Neural progenitor cell (in vitro differentiated cells): ENCODE measurements around the gene FAM162B. TPM values are rescaled to one million over a fixed set of nuclear protein-coding genes. Genes with fewer than 3 reads are reported as not detected.

Source experiments
- DNase-seq: peaks from one replicate; pipeline ENCODE4 v3.0.0-alpha.2; 2016; ENCODE audit warnings: low spot score
- H2AFZ ChIP-seq: fragments of 200-600 bp; sonication (generic); replicated peaks from 2 replicates; pipeline ENCODE4 v1.6.1; 2016; ENCODE audit warnings: antibody characterized with exemption
- H3F3A ChIP-seq: fragments of 200-600 bp; sonication (generic); 2 replicates; pipeline ENCODE4 v1.6.1; 2016; ENCODE audit warnings: antibody characterized with exemption, low read depth
- H3K27ac ChIP-seq: fragments of 200-600 bp; sonication (generic); 2 replicates; pipeline ENCODE4 v1.5.1; 2016; ENCODE audit warnings: mild to moderate bottlenecking
- H3K27me3 ChIP-seq: fragments of 200-600 bp; sonication (generic); 2 replicates; pipeline ENCODE4 v1.6.1; 2016; ENCODE audit warnings: mild to moderate bottlenecking, moderate library complexity
- H3K36me3 ChIP-seq: fragments of 200-600 bp; sonication (generic); 2 replicates; pipeline ENCODE4 v1.5.1; 2016
- H3K4me1 ChIP-seq: fragments of 200-600 bp; sonication (generic); 2 replicates; pipeline ENCODE4 v1.6.1; 2016; ENCODE audit warnings: mixed run types
- H3K4me2 ChIP-seq: fragments of 200-600 bp; sonication (generic); 2 replicates; pipeline ENCODE4 v1.6.1; 2016
- H3K4me3 ChIP-seq: fragments of 200-600 bp; sonication (generic); 2 replicates; pipeline ENCODE4 v1.5.1; 2016
- H3K79me2 ChIP-seq: fragments of 200-600 bp; sonication (generic); 2 replicates; pipeline ENCODE4 v1.6.1; 2016; ENCODE audit warnings: low read depth
- H3K9ac ChIP-seq: fragments of 200-600 bp; sonication (generic); 2 replicates; pipeline ENCODE4 v1.6.1; 2016
- H3K9me3 ChIP-seq: fragments of 200-600 bp; sonication (generic); 2 replicates; pipeline ENCODE4 v1.5.1; 2016; ENCODE audit warnings: low read depth
- H4K20me1 ChIP-seq: fragments of 200-600 bp; sonication (generic); 2 replicates; pipeline ENCODE4 v1.6.1; 2016; ENCODE audit warnings: low read depth
- H3K27ac Mint-ChIP-seq: 3 replicates; pipeline ENCODE4 v1.8.0; 2021; ENCODE audit warnings: mixed read lengths
- H3K27me3 Mint-ChIP-seq: 2 replicates; pipeline ENCODE4 v1.8.0; 2022; ENCODE audit warnings: low read depth, mild to moderate bottlenecking, inconsistent platforms, moderate library complexity, mixed read lengths; ENCODE audit not compliant: insufficient read depth
- H3K36me3 Mint-ChIP-seq: 3 replicates; pipeline ENCODE4 v1.8.0; 2021; ENCODE audit warnings: mixed read lengths
- H3K4me1 Mint-ChIP-seq: 3 replicates; pipeline ENCODE4 v1.8.0; 2021; ENCODE audit warnings: mixed read lengths
- H3K4me3 Mint-ChIP-seq: 3 replicates; pipeline ENCODE4 v1.8.0; 2021; ENCODE audit warnings: mild to moderate bottlenecking, moderate library complexity, mixed read lengths
- H3K9me3 Mint-ChIP-seq: 3 replicates; pipeline ENCODE4 v1.8.0; 2020; ENCODE audit warnings: mixed read lengths
- CTCF ChIP-seq: fragments of 200-600 bp; sonication (generic); IDR thresholded peaks from 2 replicates; pipeline ENCODE4 v1.5.1; 2017; ENCODE audit warnings: antibody characterized with exemption, mild to moderate bottlenecking
- EZH2 ChIP-seq: fragments of 200-600 bp; sonication (generic); IDR thresholded peaks from 2 replicates; pipeline ENCODE4 v1.6.1; 2017; ENCODE audit warnings: antibody characterized with exemption, mild to moderate bottlenecking, moderate library complexity
- EZH2phosphoT487 ChIP-seq: fragments of 200-600 bp; sonication (generic); IDR thresholded peaks from 2 replicates; pipeline ENCODE4 v1.6.1; 2017; ENCODE audit warnings: antibody characterized with exemption
- total RNA-seq: library from RNA; depleted of rRNA; stranded (reverse); fragments of >200 nt; gene quantifications from 2 replicates; pipeline ENCODE4 v1.2.3, GENCODE V29; 2015; ENCODE audit warnings: low replicate concordance

Gene FAM162B
- total RNA-seq, 1 donor from 2014 or later = 0.28 TPM

DNA sequence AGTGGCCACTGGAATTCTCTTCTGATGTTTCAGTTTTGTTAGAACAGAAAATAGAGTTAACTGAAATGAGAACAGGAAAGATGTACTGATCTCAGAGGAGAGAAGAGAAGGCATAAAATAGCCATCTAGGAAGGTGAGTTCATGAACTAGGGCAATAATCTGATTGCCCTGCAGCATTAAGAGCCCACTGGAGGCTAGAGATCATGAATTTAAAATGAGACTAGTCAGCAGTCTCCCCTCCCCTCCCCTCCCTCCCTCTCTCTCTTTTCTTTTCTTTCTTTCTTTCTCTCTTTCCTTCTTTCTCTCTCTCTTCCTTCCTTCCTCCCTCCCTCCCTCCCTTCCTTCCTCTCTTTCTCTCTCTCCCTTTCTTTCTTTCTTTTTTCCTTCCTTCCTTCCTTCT is 34.4 kb upstream of the FAM162B start:
- Histone ChIP-seq H3K79me2 (no peaks in the 10 kb centered on the region), H3K36me3 (no peaks in the 10 kb centered on the region), H3K27me3 (no peaks in the 10 kb centered on the region), H2AFZ (no peak overlapping the region), H3K27ac (no peak overlapping the region), H3K4me2 (no peak overlapping the region), H3F3A (no peaks in the 10 kb centered on the region), H3K9ac (no peak overlapping the region), H3K4me3 (no peak overlapping the region), H4K20me1 (no peaks in the 10 kb centered on the region), H3K4me1 (peaks cover 9% of the 10 kb centered on the region), H3K9me3 (no peaks in the 10 kb centered on the region)
- Mint-ChIP-seq H3K4me1 (peaks cover 9% of the 10 kb centered on the region), H3K27ac (no peak overlapping the region), H3K36me3 (no peaks in the 10 kb centered on the region), H3K4me3 (no peak overlapping the region), H3K27me3 (no peaks in the 10 kb centered on the region), H3K9me3 (no peaks in the 10 kb centered on the region)
- TF ChIP-seq CTCF (no peak), EZH2 (no peak), EZH2phosphoT487 (no peak)
- no peak for DNase-seq

- Histone ChIP-seq H3K4me3 (no peak overlapping the region), H3K36me3 (no peaks in the 10 kb centered on the region), H3F3A (no peaks in the 10 kb centered on the region), H3K9me3 (no peaks in the 10 kb centered on the region), H4K20me1 (no peaks in the 10 kb centered on the region), H2AFZ (no peak overlapping the region), H3K27ac (no peak overlapping the region), H3K27me3 (no peaks in the 10 kb centered on the region), H3K4me1 (no peaks in the 10 kb centered on the region), H3K79me2 (no peaks in the 10 kb centered on the region), H3K4me2 (no peak overlapping the region), H3K9ac (no peak overlapping the region)
- H3K36me3 Mint-ChIP-seq = no peaks in the 10 kb centered on the region
- no peak for TF ChIP-seq EZH2
- no peak for TF ChIP-seq EZH2phosphoT487
- no peak for TF ChIP-seq CTCF
- H3K27ac Mint-ChIP-seq = no peak overlapping the region
- no peaks in the 10 kb centered on the region for H3K9me3 Mint-ChIP-seq
- H3K4me1 Mint-ChIP-seq = no peaks in the 10 kb centered on the region
- no peaks in the 10 kb centered on the region for H3K27me3 Mint-ChIP-seq
- no peak for DNase-seq
- no peak overlapping the region for H3K4me3 Mint-ChIP-seq
Observed at GRCh38 chr6:116797585-116797984, 32.1 kb upstream of the FAM162B start.

GRCh38 chr6:116793224-116793623 is 27.7 kb upstream of the FAM162B start:
- Histone ChIP-seq H4K20me1 (no peaks in the 10 kb centered on the region), H3K4me1 (no peaks in the 10 kb centered on the region), H2AFZ (no peak overlapping the region), H3K36me3 (no peaks in the 10 kb centered on the region), H3K9ac (no peak overlapping the region), H3K27me3 (no peaks in the 10 kb centered on the region), H3K9me3 (no peaks in the 10 kb centered on the region), H3K27ac (no peak overlapping the region), H3K4me2 (no peak overlapping the region), H3K4me3 (no peak overlapping the region), H3K79me2 (no peaks in the 10 kb centered on the region), H3F3A (no peaks in the 10 kb centered on the region)
- no peaks in the 10 kb centered on the region for H3K27me3 Mint-ChIP-seq
- DNase-seq = no peak
- no peaks in the 10 kb centered on the region for H3K36me3 Mint-ChIP-seq
- H3K27ac Mint-ChIP-seq = no peak overlapping the region
- H3K9me3 Mint-ChIP-seq = no peaks in the 10 kb centered on the region
- no peak for TF ChIP-seq EZH2
- no peaks in the 10 kb centered on the region for H3K4me1 Mint-ChIP-seq
- H3K4me3 Mint-ChIP-seq = no peak overlapping the region

- Histone ChIP-seq H4K20me1 (no peaks in the 10 kb centered on the region), H3F3A (no peaks in the 10 kb centered on the region), H3K9ac (no peak overlapping the region), H3K36me3 (no peaks in the 10 kb centered on the region), H2AFZ (no peak overlapping the region), H3K9me3 (no peaks in the 10 kb centered on the region), H3K4me2 (no peak overlapping the region), H3K27me3 (no peaks in the 10 kb centered on the region), H3K4me1 (no peaks in the 10 kb centered on the region), H3K79me2 (no peaks in the 10 kb centered on the region), H3K27ac (no peak overlapping the region), H3K4me3 (no peak overlapping the region)
- no peak for DNase-seq
- Mint-ChIP-seq H3K27me3 (no peaks in the 10 kb centered on the region), H3K9me3 (no peaks in the 10 kb centered on the region), H3K4me1 (no peaks in the 10 kb centered on the region), H3K27ac (no peak overlapping the region), H3K36me3 (no peaks in the 10 kb centered on the region), H3K4me3 (no peak overlapping the region)
- no peak for TF ChIP-seq CTCF
- no peak for TF ChIP-seq EZH2phosphoT487
Observed at GRCh38 chr6:116783852-116784251, 18.3 kb upstream of the FAM162B start.
